Bronchial epithelial cell (primary cell): Measurements from ENCODE around the gene FOXD1. TPM values are rescaled to one million over a fixed set of nuclear protein-coding genes. Genes with fewer than 3 reads are reported as not detected.
"Not testable (repeated sequence)": the region's sequence is repeated elsewhere in the genome, so short reads cannot be mapped to it uniquely, and the experiment has no call there.

Experiments
- DNase-seq: peaks from one replicate; pipeline ENCODE4 v3.0.0-alpha.2; 2010; ENCODE audit warnings: low read depth
- FAIRE-seq: peaks from 2 replicates; lab custom pipeline; 2011; peaks lifted over from hg19 to GRCh38; lab: Jason Lieb, UNC
- H3K27me3 ChIP-seq: 2 replicates; pipeline ENCODE4 v1.5.1; 2011; ENCODE audit warnings: low read length; ENCODE audit not compliant: control insufficient read depth, insufficient read depth
- H3K36me3 ChIP-seq: 2 replicates; pipeline ENCODE4 v1.5.1; 2011; ENCODE audit warnings: low read length; ENCODE audit not compliant: control insufficient read depth, insufficient read depth
- H3K4me3 ChIP-seq: 2 replicates; pipeline ENCODE4 v1.5.1; 2011; ENCODE audit warnings: mild to moderate bottlenecking, low read depth, low read length, control low read depth
- total RNA-seq: library from RNA; depleted of rRNA; stranded (reverse); fragments of >200 nt; gene quantifications from 2 replicates; pipeline ENCODE4 v1.2.1, GENCODE V29; 2014
- TF ChIP-seq, protein P1 (sequence below): IDR thresholded peaks from 2 replicates; pipeline ENCODE4 v1.5.1; 2011; ENCODE audit warnings: mild to moderate bottlenecking, moderate library complexity, low read length, control low read depth, inconsistent platforms; ENCODE audit not compliant: insufficient read depth, severe bottlenecking

The FOXD1 gene
- total RNA-seq, 1 donor from 2014 or later = 3.4 TPM

GRCh38 chr5:73493421-73493820, 44.8 kb upstream of the FOXD1 start:
- no peak for DNase-seq
- no peak for FAIRE-seq
- no peaks in the 10 kb centered on the region for H3K27me3 ChIP-seq
- TF ChIP-seq, protein P1, sequence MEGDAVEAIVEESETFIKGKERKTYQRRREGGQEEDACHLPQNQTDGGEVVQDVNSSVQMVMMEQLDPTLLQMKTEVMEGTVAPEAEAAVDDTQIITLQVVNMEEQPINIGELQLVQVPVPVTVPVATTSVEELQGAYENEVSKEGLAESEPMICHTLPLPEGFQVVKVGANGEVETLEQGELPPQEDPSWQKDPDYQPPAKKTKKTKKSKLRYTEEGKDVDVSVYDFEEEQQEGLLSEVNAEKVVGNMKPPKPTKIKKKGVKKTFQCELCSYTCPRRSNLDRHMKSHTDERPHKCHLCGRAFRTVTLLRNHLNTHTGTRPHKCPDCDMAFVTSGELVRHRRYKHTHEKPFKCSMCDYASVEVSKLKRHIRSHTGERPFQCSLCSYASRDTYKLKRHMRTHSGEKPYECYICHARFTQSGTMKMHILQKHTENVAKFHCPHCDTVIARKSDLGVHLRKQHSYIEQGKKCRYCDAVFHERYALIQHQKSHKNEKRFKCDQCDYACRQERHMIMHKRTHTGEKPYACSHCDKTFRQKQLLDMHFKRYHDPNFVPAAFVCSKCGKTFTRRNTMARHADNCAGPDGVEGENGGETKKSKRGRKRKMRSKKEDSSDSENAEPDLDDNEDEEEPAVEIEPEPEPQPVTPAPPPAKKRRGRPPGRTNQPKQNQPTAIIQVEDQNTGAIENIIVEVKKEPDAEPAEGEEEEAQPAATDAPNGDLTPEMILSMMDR = no peak
- no peak overlapping the region for H3K4me3 ChIP-seq
- H3K36me3 ChIP-seq = no peaks in the 10 kb centered on the region

- FAIRE-seq (peak; percentile 23), DNase-seq (no peak)
- TF ChIP-seq, protein P1 = no peak
- no peaks in the 10 kb centered on the region for H3K27me3 ChIP-seq
- no peak overlapping the region for H3K4me3 ChIP-seq
- H3K36me3 ChIP-seq = no peaks in the 10 kb centered on the region
Observed at GRCh38 chr5:73491155-73491554, 42.6 kb upstream of the FOXD1 start.

GRCh38 chr5:73490088-73490487, 41.5 kb upstream of the FOXD1 start:
- FAIRE-seq (no peak), DNase-seq (no peak)
- Histone ChIP-seq H3K4me3 (no peak overlapping the region), H3K27me3 (no peaks in the 10 kb centered on the region), H3K36me3 (no peaks in the 10 kb centered on the region)
- TF ChIP-seq, protein P1 = no peak

- DNase-seq = peak; percentile 11
- no peak overlapping the region for H3K4me3 ChIP-seq
- H3K36me3 ChIP-seq = no peaks in the 10 kb centered on the region
- TF ChIP-seq, protein P1 = no peak
- no peak for FAIRE-seq
- H3K27me3 ChIP-seq = no peaks in the 10 kb centered on the region
Observed at GRCh38 chr5:73488806-73489205, 40.2 kb upstream of the FOXD1 start.

- no peaks in the 10 kb centered on the region for H3K27me3 ChIP-seq
- TF ChIP-seq, protein P1 = no peak
- no peak for FAIRE-seq
Observed at GRCh38 chr5:73487815-73488214, 39.2 kb upstream of the FOXD1 start.

GRCh38 chr5:73487257-73487656, 38.7 kb upstream of the FOXD1 start:
- not testable (repeated sequence) for FAIRE-seq, H3K4me3 ChIP-seq, DNase-seq, H3K36me3 ChIP-seq, H3K27me3 ChIP-seq

More at GRCh38 chr5:73487815-73488214, 39.2 kb upstream of the FOXD1 start:
- Histone ChIP-seq H3K4me3 (no peak overlapping the region), H3K36me3 (no peaks in the 10 kb centered on the region)
- DNase-seq = no peak
